Caki2 (cell line): ENCODE data around the gene ERICH2. TPM values are rescaled to one million over a fixed set of nuclear protein-coding genes. Genes with fewer than 3 reads are reported as not detected.
"Not testable (repeated sequence)": the region's sequence is repeated elsewhere in the genome, so short reads cannot be mapped to it uniquely, and the experiment has no call there.

Experiments
- DNase-seq: peaks from one replicate; pipeline ENCODE4 v3.0.0-alpha.2; 2015; ENCODE audit warnings: low read depth
- in situ Hi-C: cut with HindIII; loops from 2 replicates; pipeline ENCODE4 v1.10.0; 2016; ENCODE audit warnings: low sequenced_read_pairs, low pct_unique_long_range_greater_than_20kb, mixed read lengths
- total RNA-seq: library from RNA; depleted of rRNA; stranded (reverse); fragments of >200 nt; shearing (Covaris generic); gene quantifications from 2 replicates; pipeline ENCODE4 v1.2.3, GENCODE V29; 2014; ENCODE audit warnings: low replicate concordance; rRNA removed

ERICH2 gene
- not detected in 2 replicates for total RNA-seq

GRCh38 chr2:170770008-170770605 lies at the start of gene ERICH2:
ERICH2 (plus strand) TSS chr2:170770378; CDS start chr2:170770682, 304 bp downstream.
- in situ Hi-C loops: no loop called here

GRCh38 chr2:170721678-170722077 lies 48.5 kb upstream of the ERICH2 start:
- DNase-seq: no peak

More at GRCh38 chr2:170770008-170770605, at the start of gene ERICH2:
- peak; percentile 70 for DNase-seq

GRCh38 chr2:170722301-170722700 lies 47.9 kb upstream of the ERICH2 start:
- in situ Hi-C loops: no loop called here
- no peak for DNase-seq

More at GRCh38 chr2:170721678-170722077, 48.5 kb upstream of the ERICH2 start:
- in situ Hi-C loops: no loop called here

- in situ Hi-C loops: no loop called here
- no peak for DNase-seq
Observed at GRCh38 chr2:170723446-170723958, 46.7 kb upstream of the ERICH2 start.

- in situ Hi-C loops: no loop called here
- DNase-seq: no peak
Observed at GRCh38 chr2:170733798-170734600, 36.2 kb upstream of the ERICH2 start.

GRCh38 chr2:170734601-170735000 lies 35.6 kb upstream of the ERICH2 start:
- in situ Hi-C loops, DNase-seq: not testable (repeated sequence)

GRCh38 chr2:170736628-170737027 lies 33.5 kb upstream of the ERICH2 start:
- in situ Hi-C loops: no loop called here
- no peak for DNase-seq

GRCh38 chr2:170737406-170737805 lies 32.8 kb upstream of the ERICH2 start:
- DNase-seq: no peak
- in situ Hi-C loops: no loop called here

GRCh38 chr2:170737821-170738220 lies 32.4 kb upstream of the ERICH2 start:
- DNase-seq: no peak

GRCh38 chr2:170739048-170739447 lies 31.1 kb upstream of the ERICH2 start:
- in situ Hi-C loops: no loop called here
- peak; percentile 8 for DNase-seq

More at GRCh38 chr2:170737821-170738220, 32.4 kb upstream of the ERICH2 start:
- in situ Hi-C loops: no loop called here

GRCh38 chr2:170739507-170740046 lies 30.6 kb upstream of the ERICH2 start:
- in situ Hi-C loops: no loop called here
- no peak for DNase-seq

GRCh38 chr2:170740660-170741059 lies 29.5 kb upstream of the ERICH2 start:
- DNase-seq: no peak
- in situ Hi-C loops: no loop called here

- DNase-seq: no peak
- in situ Hi-C loops: no loop called here
Observed at GRCh38 chr2:170742000-170742399, 28.2 kb upstream of the ERICH2 start.

GRCh38 chr2:170742896-170743529 lies 27.2 kb upstream of the ERICH2 start:
- DNase-seq: no peak
- in situ Hi-C loops: no loop called here

GRCh38 chr2:170743530-170744239 lies 26.5 kb upstream of the ERICH2 start:
- in situ Hi-C loops: no loop called here
- DNase-seq: no peak

GRCh38 chr2:170744248-170745002 lies 25.8 kb upstream of the ERICH2 start:
- in situ Hi-C loops: no loop called here
- DNase-seq: no peak

- in situ Hi-C loops: no loop called here
Observed at GRCh38 chr2:170745305-170745704, 24.9 kb upstream of the ERICH2 start.

More at GRCh38 chr2:170745305-170745704, 24.9 kb upstream of the ERICH2 start:
- DNase-seq: no peak
